Skeletal muscle cell (primary cell): ENCODE data around the gene AJAP1.

Experiments
- DNase-seq: peaks from one replicate; pipeline ENCODE4 v3.0.0-alpha.2; 2010; ENCODE audit warnings: low read depth
- H3K4me3 ChIP-seq: 2 replicates; pipeline ENCODE4 v1.5.1; 2011; ENCODE audit warnings: low read depth, mild to moderate bottlenecking, control low read depth, low read length, moderate library complexity

The AJAP1 gene

GRCh38 chr1:4628992-4629391, 25.4 kb upstream of the AJAP1 start:
- DNase-seq: no peak
- no peak overlapping the region for H3K4me3 ChIP-seq

- DNase-seq: no peak
- no peak overlapping the region for H3K4me3 ChIP-seq
Observed at GRCh38 chr1:4630561-4630960, 23.8 kb upstream of the AJAP1 start.

- no peak overlapping the region for H3K4me3 ChIP-seq
- no peak for DNase-seq
Observed at GRCh38 chr1:4631321-4631720, 23.1 kb upstream of the AJAP1 start.

GRCh38 chr1:4633346-4633745, 21.1 kb upstream of the AJAP1 start:
- DNase-seq: no peak
- H3K4me3 ChIP-seq: no peak overlapping the region

GRCh38 chr1:4634156-4634792, 20.1 kb upstream of the AJAP1 start:
- DNase-seq: no peak
- H3K4me3 ChIP-seq: no peak overlapping the region

GRCh38 chr1:4634793-4635406, 19.5 kb upstream of the AJAP1 start:
- H3K4me3 ChIP-seq: no peak overlapping the region
- DNase-seq: no peak

- no peak overlapping the region for H3K4me3 ChIP-seq
- no peak for DNase-seq
Observed at GRCh38 chr1:4636186-4636585, 18.2 kb upstream of the AJAP1 start.

GRCh38 chr1:4636644-4637380, 17.6 kb upstream of the AJAP1 start:
- no peak for DNase-seq
- H3K4me3 ChIP-seq: no peak overlapping the region

- H3K4me3 ChIP-seq: no peak overlapping the region
- DNase-seq: no peak
Observed at GRCh38 chr1:4637616-4638344, 16.6 kb upstream of the AJAP1 start.

GRCh38 chr1:4638345-4638729, 16.1 kb upstream of the AJAP1 start:
- no peak for DNase-seq
- no peak overlapping the region for H3K4me3 ChIP-seq

- DNase-seq: no peak
- H3K4me3 ChIP-seq: no peak overlapping the region
Observed at GRCh38 chr1:4640931-4641330, 13.5 kb upstream of the AJAP1 start.

- no peak for DNase-seq
- H3K4me3 ChIP-seq: no peak overlapping the region
Observed at GRCh38 chr1:4647391-4647790, 7.0 kb upstream of the AJAP1 start.

- no peak for DNase-seq
- no peak overlapping the region for H3K4me3 ChIP-seq
Observed at GRCh38 chr1:4648657-4649056, 5.8 kb upstream of the AJAP1 start.

GRCh38 chr1:4650481-4650880, 3.9 kb upstream of the AJAP1 start:
- no peak overlapping the region for H3K4me3 ChIP-seq
- no peak for DNase-seq

GRCh38 chr1:4650981-4651380, 3.4 kb upstream of the AJAP1 start:
- DNase-seq: no peak
- H3K4me3 ChIP-seq: no peak overlapping the region

GRCh38 chr1:4652631-4653327, 1.6 kb upstream of the AJAP1 start:
- DNase-seq: no peak
- H3K4me3 ChIP-seq: no peak overlapping the region

GRCh38 chr1:4653328-4653660, 1.1 kb upstream of the AJAP1 start:
- no peak for DNase-seq
- no peak overlapping the region for H3K4me3 ChIP-seq

GRCh38 chr1:4654764-4655673, 610 bp downstream of the AJAP1 start:
- no peak for DNase-seq
- H3K4me3 ChIP-seq: peak overlapping the region; percentile 18
